H1 (cell line): ENCODE data around the gene PFDN1.

Experiments used
- CTCF ChIP-seq, 3 experiments: IDR thresholded peaks; 1 replicate in 2 of 3; 2 replicates in 1 of 3; pipeline versions ENCODE4 v1.5.1 to v1.6.1; 2011; ENCODE audit warnings: low read length in 3 of 3, mild to moderate bottlenecking in 3 of 3, inconsistent platforms in 2 of 3, low read depth in 1 of 3, moderate library complexity in 1 of 3; ENCODE audit not compliant: insufficient read depth in 1 of 3; ENCODE audit errors: control extremely low read depth in 1 of 3
- EP300 ChIP-seq, 2 experiments: IDR thresholded peaks; 1 replicate in 1 of 2; 2 replicates in 1 of 2; pipeline ENCODE4 v1.6.1; 2011 to 2012; ENCODE audit warnings: low read depth in 2 of 2, low read length in 2 of 2, mild to moderate bottlenecking in 2 of 2, borderline replicate concordance in 1 of 2, inconsistent platforms in 1 of 2, moderate library complexity in 1 of 2
- FOSL1 ChIP-seq: IDR thresholded peaks from 2 replicates; pipeline ENCODE4 v1.6.1; 2011; ENCODE audit warnings: mild to moderate bottlenecking, low read depth, low read length, moderate library complexity; ENCODE audit not compliant: insufficient read depth
- JUND ChIP-seq: IDR thresholded peaks from 2 replicates; pipeline ENCODE4 v1.6.1; 2011; ENCODE audit warnings: mild to moderate bottlenecking, improper control_type of control experiment, low read length
- NRF1 ChIP-seq: IDR thresholded peaks from 2 replicates; pipeline ENCODE4 v1.6.1; 2011; ENCODE audit warnings: mild to moderate bottlenecking, low read depth, low read length, improper control_type of control experiment
- POLR2AphosphoS5 ChIP-seq: IDR thresholded peaks from 2 replicates; pipeline ENCODE4 v1.6.1; 2011; ENCODE audit warnings: low read depth, low read length
- RXRA ChIP-seq: IDR thresholded peaks from 2 replicates; pipeline ENCODE4 v1.6.1; 2011; ENCODE audit warnings: low read depth, mild to moderate bottlenecking, low read length, moderate library complexity; ENCODE audit not compliant: insufficient read depth

GRCh38 chr5:140228364-140228837 is 74.5 kb downstream of the PFDN1 start:
- TF ChIP-seq CTCF (IDR thresholded peaks at IDR 0.05; ENCODE audit: control extremely low read depth in 1 of 3, insufficient read depth in 1 of 3, low read depth in 1 of 3, low read length in 3 of 3), result no peak
- TF ChIP-seq FOSL1, result no peak
- TF ChIP-seq NRF1, result no peak
- TF ChIP-seq EP300 (IDR thresholded peaks at IDR 0.05; ENCODE audit: borderline replicate concordance in 1 of 2, low read depth in 2 of 2, low read length in 2 of 2), result no peak
- no peak for TF ChIP-seq JUND
- TF ChIP-seq POLR2AphosphoS5, result no peak
- TF ChIP-seq RXRA, result no peak
